GM18861 (cell line): ENCODE data around the gene SIRPA.

ENCODE experiments used
- ATAC-seq: cut with Tn5 transposase; IDR thresholded peaks from one replicate; pipeline ENCODE4 v1.9.1; 2021; ENCODE audit not compliant: unreplicated experiment

The SIRPA gene

GRCh38 chr20:1894951-1895673 lies at the start of gene SIRPA:
Gene SIRPA, plus strand, starts transcription at chr20:1895407. Its CDS starts 41 bp downstream, at chr20:1895448.
- no peak for ATAC-seq

DNA sequence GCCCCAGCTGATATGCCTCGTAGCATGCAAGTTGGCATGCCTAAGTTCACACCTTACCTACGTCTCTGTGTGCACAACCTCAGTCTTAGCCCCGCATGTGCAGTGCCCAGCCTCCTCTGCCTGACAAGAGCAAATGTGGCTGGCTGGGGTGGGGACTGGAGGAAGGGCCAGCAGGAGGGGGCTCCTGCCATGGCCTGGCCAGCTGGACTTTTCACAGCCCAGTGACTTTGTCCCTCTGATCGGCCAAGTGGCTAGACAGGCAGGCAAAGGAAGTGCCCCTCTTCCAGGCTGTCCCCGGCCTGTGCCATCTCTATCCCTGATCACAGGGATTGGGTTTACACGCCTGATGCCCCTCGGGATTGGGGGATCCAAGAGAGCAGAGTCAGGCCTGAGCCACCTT lies 49.5 kb upstream of the SIRPA start:
- ATAC-seq, result no peak

DNA sequence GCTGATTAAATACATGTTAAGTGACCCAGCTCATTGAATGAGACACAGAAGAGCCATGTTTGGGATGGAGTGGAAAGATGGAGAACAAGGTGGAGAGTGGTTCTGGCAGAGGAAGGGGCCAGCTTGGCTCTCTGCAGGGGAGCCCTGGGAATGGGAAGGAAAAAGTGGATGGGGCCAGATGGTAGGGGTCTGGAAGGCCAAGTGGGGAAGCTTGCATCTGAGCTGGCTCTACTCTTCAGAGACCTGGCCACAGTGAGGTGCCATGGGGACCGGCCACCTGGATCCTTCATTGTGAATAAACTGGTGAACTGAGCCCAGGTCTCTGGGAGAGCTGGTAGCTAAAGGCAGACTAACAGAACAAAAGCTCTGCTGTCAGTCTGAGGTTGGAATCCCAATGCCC lies 48.9 kb upstream of the SIRPA start:
- ATAC-seq, result no peak

DNA sequence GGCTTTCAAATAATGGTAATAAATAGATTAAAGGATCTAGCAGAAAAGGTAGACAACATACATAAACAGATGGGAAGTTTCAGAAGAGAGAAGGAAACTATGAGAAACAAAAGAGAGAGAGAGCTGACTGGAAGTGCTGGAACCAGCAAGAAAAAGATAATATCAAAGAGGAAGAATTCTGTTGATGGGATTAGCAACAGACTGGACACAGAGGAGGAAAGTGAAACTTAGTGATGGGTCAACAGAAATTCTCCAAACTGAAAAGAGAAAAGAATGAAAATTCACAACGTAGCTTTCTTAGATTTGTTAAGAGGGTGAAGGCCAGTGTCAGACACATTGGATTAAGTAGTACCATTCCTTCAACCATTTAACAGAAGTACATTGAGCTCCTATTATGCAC lies 48.3 kb upstream of the SIRPA start:
- no peak for ATAC-seq

DNA sequence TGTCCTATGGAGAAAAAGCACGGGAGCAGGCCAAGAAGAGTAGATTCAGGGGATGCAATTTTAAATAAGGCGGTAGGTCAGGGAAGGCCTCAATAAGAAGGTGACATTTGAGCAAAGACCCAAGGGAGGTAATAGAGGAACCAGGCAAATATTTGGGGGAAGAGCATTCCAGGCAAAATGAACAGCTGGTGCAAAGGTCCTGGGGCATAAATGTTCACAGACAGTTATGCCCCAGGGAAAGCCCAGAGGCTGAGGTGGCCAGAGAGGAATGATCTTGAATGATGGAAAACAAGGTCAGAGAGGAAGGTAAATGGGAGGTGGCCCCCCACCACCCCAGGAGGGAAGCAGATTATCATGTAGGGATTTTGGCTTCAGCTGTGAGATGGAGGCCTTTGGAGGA lies 47.4 kb upstream of the SIRPA start:
- ATAC-seq, result no peak

- no peak for ATAC-seq
Measured at GRCh38 chr20:1848373-1848772, 46.8 kb upstream of the SIRPA start.

GRCh38 chr20:1851396-1851795 lies 43.8 kb upstream of the SIRPA start:
- no peak for ATAC-seq

- ATAC-seq, result no peak
Measured at GRCh38 chr20:1853473-1853872, 41.7 kb upstream of the SIRPA start.

DNA sequence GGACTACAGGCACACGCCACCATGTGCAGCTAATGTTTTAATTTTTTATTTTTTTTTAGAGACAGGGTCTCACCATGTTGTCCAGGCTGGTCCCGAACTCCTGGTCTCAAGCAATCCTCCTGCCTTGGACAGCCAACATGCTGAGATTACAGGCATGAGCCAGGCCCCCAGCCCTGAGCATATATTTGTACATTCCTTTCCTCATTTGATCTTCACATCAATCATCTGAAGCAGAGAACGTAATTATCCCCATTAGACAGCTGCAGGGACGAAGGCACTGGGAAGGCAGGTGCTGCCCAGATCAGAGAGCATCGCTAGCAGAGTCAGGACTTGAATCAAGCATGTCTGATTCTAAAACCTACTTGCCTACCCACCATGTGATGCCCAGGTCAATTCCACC lies 41.0 kb upstream of the SIRPA start:
- ATAC-seq, result no peak

GRCh38 chr20:1855109-1855508 lies 40.1 kb upstream of the SIRPA start:
- ATAC-seq, result no peak

GRCh38 chr20:1855690-1856089 lies 39.5 kb upstream of the SIRPA start:
- ATAC-seq, result no peak

GRCh38 chr20:1856424-1856823 lies 38.8 kb upstream of the SIRPA start:
- ATAC-seq, result no peak

DNA sequence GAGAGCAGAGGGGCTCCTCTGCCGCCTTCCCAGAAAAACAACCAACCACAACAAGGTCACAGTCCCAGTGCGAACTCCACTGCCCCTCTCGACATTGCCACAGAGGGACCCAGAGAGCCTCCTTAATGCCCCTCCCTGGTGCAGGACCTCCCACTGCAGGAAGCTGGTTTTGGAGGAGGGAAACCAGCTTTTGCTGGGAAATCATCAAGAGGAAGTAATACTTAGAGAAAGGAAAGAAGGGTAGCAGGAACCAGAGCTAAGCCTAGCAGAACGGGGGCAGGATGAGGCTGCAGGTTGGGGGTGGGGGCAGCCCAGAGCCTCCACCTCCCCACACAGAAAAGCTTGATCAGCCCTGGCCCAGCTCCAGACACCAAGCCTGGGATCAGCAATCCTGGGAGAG lies 37.7 kb upstream of the SIRPA start:
- no peak for ATAC-seq

DNA sequence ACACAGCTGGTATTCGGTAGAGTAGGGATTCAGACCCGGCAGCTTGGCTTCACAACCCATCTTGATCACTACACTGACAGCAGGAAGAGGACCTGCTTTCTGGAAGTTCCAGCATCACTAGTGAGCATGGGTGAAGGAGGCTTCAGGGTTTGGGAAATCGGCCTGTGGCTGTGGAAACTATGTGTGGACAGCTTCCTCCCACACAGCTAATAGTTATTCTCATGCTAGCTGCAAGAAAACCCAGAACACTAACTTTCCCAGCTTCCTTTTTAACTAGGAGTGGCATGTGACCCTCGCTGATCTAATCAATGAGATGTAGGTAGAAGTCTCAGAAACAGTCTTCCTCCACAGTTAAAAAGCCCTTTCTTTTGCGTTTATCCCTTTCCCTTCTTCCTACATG lies 36.3 kb upstream of the SIRPA start:
- ATAC-seq, result no peak

GRCh38 chr20:1860446-1860845 lies 34.8 kb upstream of the SIRPA start:
- ATAC-seq, result no peak

DNA sequence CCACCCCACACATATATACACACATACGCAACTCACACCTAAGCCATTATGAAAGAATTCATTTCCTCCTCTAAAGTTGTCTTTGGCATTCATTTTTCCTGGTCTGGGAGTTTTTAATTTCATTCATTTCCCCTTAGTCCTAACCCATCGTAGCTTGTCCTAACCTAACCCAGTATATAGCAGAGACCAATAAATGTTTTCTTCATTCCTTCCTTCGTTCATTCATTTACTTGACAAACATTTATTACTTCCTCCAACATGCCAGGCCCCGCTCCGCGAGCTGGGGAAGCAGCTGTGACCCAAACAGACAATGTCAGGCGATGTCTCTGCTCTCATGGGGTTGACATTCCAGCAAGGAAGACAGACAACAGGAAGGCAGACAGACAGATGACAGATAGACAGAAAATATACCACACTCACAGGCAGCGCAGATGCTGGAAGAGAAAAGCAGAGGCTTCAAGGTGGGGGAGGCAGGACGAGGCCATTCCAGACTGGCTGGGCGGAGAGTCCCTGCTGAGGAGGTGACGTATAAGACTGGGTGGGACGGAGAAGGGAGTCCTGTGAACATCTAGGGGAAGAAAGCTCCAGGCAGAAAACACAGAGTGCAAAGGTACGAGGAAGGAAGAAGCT lies 33.7 kb upstream of the SIRPA start:
- ATAC-seq, result no peak

DNA sequence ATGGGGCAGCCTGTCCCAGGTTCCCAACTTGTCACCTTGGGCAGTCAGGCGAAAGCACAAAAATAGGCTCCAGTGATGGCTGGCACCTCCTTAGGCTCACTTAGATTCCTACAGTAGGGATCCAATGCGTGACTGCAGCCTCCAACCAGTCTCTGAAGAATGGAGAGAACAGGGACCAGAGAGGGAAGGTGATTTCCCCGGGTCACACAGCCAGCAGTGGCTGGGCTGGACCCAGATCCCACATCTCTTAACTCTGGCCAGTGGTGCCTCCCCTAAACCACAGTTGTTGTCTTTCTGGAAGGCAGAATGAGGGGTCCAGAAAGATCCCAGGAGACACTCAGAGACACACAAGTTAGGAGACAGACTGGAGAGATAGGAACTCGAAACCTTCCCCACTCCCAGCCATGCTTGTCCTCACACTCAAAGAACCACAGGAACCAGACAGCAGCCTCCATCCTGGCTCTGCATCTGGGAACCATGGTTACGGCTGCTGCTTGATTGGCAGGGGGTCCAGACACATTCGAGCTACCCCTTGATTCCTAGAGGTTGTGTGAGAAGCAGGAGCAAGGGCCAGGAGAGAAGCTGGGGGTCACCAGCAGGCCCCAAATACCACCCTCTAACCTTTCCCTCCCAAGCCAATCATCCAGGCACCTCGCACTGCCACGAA lies 33.1 kb upstream of the SIRPA start:
- no peak for ATAC-seq

DNA sequence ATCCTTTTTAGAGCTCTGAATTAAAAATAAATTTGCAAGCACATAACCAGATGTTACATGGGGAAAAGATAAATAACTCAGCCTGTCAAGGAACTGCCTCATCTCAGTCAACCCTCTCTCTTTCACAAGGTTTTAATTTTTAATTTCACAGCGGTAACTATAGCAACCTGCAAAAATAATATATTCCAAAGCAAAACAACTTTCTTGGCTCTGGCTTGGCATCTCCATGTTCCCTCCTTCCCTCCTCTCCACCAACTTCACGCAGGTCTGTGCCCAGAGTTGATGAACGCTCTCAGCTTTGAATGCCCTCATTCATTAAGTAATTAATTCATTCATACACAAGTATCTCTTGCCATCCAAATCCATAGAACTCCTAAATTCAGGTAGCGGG lies 32.5 kb upstream of the SIRPA start:
- ATAC-seq, result no peak

GRCh38 chr20:1863296-1863695 lies 31.9 kb upstream of the SIRPA start:
- no peak for ATAC-seq

- no peak for ATAC-seq
Measured at GRCh38 chr20:1866834-1867233, 28.4 kb upstream of the SIRPA start.

DNA sequence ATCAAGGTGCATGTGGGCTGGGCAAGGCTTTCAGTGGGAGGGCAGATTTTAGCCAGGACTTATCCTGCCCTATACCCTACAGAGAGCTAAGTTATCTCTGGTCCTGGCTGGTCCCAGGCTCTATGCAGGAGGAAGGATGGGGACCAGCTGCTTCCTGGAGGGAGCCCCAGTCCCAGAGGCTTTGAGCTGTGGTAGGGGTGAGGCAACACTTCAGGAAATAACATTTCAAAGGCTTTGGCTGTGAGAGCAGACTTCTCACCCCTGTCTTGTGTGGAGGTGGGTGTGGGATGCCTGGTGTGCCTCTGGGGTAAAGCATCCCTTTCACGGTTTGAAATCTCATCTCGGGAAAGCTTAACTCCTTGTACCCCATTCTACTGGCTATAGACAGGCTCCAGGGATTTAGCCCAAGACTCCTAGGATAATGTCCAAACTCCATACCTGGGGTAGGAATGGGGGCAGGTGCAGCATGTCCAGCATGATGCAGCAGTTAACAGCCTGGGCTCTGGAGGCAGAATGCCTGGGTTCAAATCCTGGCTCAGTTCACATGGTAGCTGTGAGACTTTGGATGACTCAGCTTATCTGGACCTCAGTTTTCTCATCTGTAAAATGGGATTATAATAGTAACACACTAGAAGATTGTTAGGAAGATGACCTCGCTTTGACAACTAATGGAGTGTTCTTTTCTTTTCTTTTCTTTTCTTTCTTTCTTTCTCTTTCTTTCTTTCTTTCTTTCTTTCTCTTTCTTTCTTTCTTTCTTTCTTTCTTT lies 27.5 kb upstream of the SIRPA start:
- ATAC-seq, result no peak

DNA sequence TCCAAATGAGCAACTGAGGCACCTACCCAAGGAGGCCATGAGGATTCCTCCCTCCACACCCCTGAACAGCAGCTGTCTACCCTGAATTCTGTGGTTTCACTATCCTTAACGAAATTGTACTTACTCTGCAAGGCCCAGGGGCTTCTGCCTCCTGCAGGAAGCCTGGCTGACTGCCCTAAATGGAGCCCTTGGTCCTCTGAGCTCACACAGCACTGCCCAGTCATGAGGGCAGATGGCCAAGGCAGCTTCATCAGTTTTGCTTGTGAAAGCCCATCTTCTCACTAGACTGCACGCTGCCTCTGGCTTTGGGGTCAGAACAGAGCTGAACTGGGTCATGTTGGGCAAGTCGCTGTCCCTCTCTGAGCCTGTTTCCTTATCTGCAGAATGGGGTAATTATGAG lies 26.4 kb upstream of the SIRPA start:
- no peak for ATAC-seq
